Epithelial cell of proximal tubule (primary cell): ENCODE data around the gene C11orf42. TPM values are rescaled to one million over a fixed set of nuclear protein-coding genes. Genes with fewer than 3 reads are reported as not detected.
A peak's percentile ranks its signal among the peaks of the same experiment; 100 is the strongest.
"Not testable (repeated sequence)": the region's sequence is repeated elsewhere in the genome, so short reads cannot be mapped to it uniquely, and the experiment has no call there.

ENCODE experiments used
- DNase-seq: peaks from one replicate; pipeline ENCODE4 v3.0.0-alpha.2; 2011; ENCODE audit warnings: low read depth
- H3K4me3 ChIP-seq: 2 replicates; pipeline ENCODE4 v1.5.1; 2011; ENCODE audit warnings: low read depth, mild to moderate bottlenecking, low read length
- total RNA-seq: library from RNA; depleted of rRNA; stranded (reverse); fragments of >200 nt; gene quantifications from 2 replicates; pipeline ENCODE4 v1.2.3, GENCODE V29; 2015
- TF ChIP-seq, protein P1 (sequence below): conservative IDR thresholded peaks from 2 replicates; pipeline ENCODE4 v1.5.1; 2012; ENCODE audit warnings: low read depth, mild to moderate bottlenecking, low read length

The C11orf42 gene
- total RNA-seq, 1 donor from 2014 or later = not detected

DNA sequence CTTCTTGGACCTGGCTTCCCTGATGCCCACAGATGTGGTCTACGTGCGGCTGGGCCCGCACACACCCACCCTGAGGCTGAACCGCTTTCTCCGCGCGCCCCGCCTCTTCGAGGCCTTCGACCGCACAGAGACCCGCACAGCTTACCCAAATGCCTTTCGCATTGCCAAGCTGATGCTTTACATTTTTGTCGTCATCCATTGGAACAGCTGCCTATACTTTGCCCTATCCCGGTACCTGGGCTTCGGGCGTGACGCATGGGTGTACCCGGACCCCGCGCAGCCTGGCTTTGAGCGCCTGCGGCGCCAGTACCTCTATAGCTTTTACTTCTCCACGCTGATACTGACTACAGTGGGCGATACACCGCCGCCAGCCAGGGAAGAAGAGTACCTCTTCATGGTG, 34.8 kb downstream of the C11orf42 start:
- no peak overlapping the region for H3K4me3 ChIP-seq
- TF ChIP-seq, protein P1, sequence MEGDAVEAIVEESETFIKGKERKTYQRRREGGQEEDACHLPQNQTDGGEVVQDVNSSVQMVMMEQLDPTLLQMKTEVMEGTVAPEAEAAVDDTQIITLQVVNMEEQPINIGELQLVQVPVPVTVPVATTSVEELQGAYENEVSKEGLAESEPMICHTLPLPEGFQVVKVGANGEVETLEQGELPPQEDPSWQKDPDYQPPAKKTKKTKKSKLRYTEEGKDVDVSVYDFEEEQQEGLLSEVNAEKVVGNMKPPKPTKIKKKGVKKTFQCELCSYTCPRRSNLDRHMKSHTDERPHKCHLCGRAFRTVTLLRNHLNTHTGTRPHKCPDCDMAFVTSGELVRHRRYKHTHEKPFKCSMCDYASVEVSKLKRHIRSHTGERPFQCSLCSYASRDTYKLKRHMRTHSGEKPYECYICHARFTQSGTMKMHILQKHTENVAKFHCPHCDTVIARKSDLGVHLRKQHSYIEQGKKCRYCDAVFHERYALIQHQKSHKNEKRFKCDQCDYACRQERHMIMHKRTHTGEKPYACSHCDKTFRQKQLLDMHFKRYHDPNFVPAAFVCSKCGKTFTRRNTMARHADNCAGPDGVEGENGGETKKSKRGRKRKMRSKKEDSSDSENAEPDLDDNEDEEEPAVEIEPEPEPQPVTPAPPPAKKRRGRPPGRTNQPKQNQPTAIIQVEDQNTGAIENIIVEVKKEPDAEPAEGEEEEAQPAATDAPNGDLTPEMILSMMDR = no peak
- DNase-seq = no peak

DNA sequence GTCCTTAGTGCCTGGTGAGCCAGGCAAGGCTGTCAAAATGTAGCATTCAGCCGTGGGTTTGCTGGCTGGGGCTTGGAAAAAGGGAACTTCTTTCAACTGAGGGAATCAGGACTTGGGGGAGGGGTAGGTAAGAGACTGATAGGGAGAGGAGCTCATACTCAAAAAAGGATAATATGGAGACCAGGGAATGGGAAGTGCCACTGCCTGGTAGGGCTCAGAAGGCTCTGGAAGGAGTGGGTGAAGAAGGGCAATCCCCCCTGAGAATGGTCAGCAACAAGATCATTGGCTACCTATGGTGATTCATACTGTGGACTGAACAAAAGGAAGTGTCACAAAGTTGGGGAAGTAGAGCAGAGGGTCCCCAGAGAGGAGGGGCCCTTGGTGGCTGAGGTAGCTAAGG, 35.4 kb downstream of the C11orf42 start:
- TF ChIP-seq, protein P1 = no peak
- no peak overlapping the region for H3K4me3 ChIP-seq
- no peak for DNase-seq

DNA sequence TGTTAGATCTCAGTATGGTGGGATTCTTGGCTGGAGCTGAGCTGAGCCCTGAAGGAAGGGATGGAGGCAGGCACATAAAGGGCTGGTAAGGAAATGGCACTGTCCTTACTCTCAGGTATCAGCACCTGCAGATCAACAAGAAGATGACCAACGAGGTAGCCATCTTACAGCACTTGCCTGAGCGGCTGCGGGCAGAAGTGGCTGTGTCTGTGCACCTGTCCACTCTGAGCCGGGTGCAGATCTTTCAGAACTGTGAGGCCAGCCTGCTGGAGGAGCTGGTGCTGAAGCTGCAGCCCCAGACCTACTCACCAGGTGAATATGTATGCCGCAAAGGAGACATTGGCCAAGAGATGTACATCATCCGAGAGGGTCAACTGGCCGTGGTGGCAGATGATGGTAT, 36.0 kb downstream of the C11orf42 start:
- TF ChIP-seq, protein P1 = no peak
- DNase-seq = no peak
- H3K4me3 ChIP-seq = no peak overlapping the region

DNA sequence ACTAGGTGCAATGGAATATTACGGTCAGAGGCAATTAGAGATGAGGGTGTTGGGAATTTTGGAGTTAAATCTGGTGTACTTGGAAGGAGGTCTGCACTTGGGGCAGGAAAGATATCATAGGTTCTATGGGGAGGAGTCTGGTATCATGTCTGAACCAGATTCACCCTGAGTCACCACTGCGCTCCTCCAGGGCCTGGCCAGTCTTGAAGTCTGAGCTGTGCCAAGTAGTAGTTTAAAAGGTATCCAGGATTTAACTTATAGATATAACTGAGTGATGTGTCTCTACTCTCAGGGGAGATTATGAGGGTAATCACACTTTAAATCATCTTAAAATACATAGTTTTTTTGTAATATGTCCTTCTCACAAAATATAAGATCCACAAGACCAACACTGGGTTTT, 40.2 kb downstream of the C11orf42 start:
- DNase-seq = no peak
- no peak overlapping the region for H3K4me3 ChIP-seq
- TF ChIP-seq, protein P1 = no peak

DNA sequence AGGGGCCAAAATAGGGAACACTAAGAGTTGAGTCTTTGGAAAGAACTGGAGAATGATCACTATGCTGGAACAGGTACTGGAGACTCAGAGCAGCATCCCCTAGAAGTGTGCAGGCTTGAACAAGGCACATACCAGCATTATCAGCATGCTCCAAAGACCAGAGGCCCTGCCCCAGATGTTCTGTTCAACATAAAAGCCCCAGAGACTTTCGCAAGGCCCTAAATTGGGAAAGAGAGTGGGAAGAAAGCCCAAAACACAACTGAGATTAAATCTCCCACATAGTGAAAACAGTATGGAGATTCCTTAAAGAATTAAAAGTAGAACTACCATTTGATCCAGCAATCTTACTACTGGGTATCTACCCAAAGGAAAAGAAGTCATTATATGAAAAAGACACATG, 42.9 kb downstream of the C11orf42 start:
- H3K4me3 ChIP-seq = no peak overlapping the region
- DNase-seq = no peak
- TF ChIP-seq, protein P1 = no peak

DNA sequence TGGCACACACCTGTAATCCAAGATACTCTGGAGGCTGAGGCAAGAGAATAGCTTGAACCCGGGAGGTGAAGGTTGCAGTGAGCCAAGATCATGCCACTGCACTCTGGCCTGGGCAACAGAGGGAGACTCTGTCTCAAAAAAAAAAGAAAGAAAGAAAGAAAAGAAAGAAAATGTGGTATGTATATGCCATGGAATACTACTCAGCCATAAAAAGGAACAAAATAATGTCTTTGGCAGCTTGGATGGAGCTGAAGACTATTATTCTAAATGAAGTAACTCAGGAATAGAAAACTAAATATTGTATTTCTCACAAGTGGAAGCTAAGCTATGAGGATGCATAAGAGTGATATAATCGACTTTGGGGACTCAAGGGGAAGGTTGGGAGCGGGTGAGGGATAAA, 43.5 kb downstream of the C11orf42 start:
- DNase-seq, H3K4me3 ChIP-seq: not testable (repeated sequence)

DNA sequence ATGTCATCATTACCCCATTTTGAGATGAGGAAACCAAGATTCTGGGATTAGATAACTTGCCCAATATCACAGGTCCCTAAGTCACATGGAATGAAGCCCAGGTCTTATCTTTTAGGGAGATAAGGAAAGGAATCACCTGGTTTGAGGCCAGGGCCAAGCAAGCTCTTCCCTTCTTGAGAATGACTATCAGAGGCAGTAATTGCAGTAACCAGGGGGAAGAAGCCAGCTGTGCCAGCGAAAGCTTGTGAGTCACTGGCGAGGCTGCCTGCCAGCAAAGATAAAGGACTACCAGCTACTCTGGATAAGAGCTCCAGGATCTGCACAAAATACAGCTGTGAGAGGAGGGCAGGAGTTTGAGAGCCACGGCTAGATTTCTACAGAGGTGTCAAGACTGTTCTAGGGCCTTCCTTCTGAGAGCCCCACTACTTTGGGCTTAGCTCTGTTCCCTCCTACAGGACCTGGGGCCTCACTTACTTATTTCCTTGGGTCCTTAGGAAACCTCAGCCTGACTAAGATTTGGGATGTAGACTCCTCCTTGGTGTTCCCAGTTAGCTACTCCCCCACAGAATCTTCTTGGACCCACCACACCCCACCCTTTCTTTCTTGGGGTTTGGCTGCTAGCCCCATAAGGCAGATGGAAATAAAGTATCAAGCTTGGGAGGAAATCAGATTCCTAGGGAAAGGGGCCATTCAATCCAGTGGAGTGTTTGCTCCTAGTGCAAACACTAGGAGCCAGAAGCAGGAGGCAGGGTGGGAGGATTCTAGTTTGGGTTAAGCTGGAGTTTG, 44.6 kb downstream of the C11orf42 start:
- peak; percentile 38 for DNase-seq
- no peak overlapping the region for H3K4me3 ChIP-seq
- TF ChIP-seq, protein P1 = no peak
